Central memory CD8-positive, alpha-beta T cell (primary cell): ENCODE results near the gene GIGYF2.

Source experiments
- ATAC-seq: fragments of 150-1000 bp; cut with Tn5 transposase; replicated peaks from 2 replicates; pipeline ENCODE4 v1.10.0; 2022; ENCODE audit warnings: mild to moderate bottlenecking, moderate FRiP score, moderate number of reproducible peaks; ENCODE audit not compliant: poor library complexity, severe bottlenecking; ENCODE audit errors: extremely low read depth
- DNase-seq, 2 donors: peaks; one replicate each; pipeline ENCODE4 v3.0.0; 2021; ENCODE audit warnings: low spot score in 2 of 2
- H3K27ac Mint-ChIP-seq: one replicate; pipeline ENCODE4 v1.8.0; 2022; ENCODE audit warnings: low read depth, mild to moderate bottlenecking, moderate library complexity, mixed read lengths
- H3K27me3 Mint-ChIP-seq: one replicate; pipeline ENCODE4 v1.8.0; 2022; ENCODE audit warnings: mixed read lengths
- H3K36me3 Mint-ChIP-seq: one replicate; pipeline ENCODE4 v1.8.0; 2022; ENCODE audit warnings: mild to moderate bottlenecking, moderate library complexity, mixed read lengths; ENCODE audit not compliant: insufficient read depth
- H3K4me1 Mint-ChIP-seq: one replicate; pipeline ENCODE4 v1.8.0; 2022; ENCODE audit warnings: mixed read lengths
- H3K4me3 Mint-ChIP-seq: one replicate; pipeline ENCODE4 v1.8.0; 2022; ENCODE audit warnings: mild to moderate bottlenecking, moderate library complexity, mixed read lengths
- H3K9me3 Mint-ChIP-seq: one replicate; pipeline ENCODE4 v1.8.0; 2022; ENCODE audit warnings: mixed read lengths

GIGYF2 gene

DNA sequence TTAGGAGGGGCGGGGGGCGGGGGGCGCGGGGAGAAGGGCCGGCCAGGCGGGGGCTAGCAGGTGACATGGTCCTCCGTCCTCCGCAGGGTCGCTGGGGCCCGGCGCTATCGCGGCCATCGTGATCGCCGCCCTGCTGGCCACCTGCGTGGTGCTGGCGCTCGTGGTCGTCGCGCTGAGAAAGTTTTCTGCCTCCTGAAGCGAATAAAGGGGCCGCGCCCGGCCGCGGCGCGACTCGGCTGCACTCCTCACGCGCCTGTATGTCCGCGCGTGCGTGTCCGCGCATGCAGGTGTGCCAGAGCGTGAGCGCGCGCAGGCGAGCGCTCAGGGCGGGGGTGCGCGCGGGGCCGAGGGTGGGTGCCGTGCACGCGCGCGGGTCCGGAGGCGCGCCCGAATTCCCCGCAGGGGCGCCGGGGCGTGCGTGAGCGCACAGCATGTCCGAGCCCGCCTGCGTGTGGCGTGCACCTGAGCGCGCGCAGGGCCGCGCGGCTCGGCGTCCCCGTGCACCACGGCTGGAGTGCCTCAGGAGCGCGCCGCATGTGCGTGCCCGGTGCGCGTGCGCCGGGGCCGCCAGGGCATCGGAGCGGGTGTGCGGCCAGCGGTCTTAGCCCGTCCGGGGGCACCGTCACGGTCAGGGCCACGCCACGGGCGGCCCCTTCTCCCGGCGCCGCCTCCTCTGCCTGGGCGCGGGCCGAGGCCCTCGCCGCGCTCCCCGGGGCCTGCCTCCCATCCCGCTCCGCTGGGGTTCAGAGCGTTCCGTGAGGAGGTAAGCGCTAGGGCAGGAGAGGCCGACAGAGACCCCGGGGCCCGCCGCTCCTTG lies 179.2 kb downstream of the GIGYF2 start:
- H3K4me3 Mint-ChIP-seq = peak overlapping the region; percentile 67
- DNase-seq (no peak), ATAC-seq (peak; percentile 38)
- H3K4me1 Mint-ChIP-seq = peaks cover 9% of the 10 kb centered on the region
- H3K27ac Mint-ChIP-seq = no peak overlapping the region
- peaks cover 29% of the 10 kb centered on the region for H3K27me3 Mint-ChIP-seq
- no peaks in the 10 kb centered on the region for H3K9me3 Mint-ChIP-seq
- peaks cover 1% of the 10 kb centered on the region for H3K36me3 Mint-ChIP-seq

DNA sequence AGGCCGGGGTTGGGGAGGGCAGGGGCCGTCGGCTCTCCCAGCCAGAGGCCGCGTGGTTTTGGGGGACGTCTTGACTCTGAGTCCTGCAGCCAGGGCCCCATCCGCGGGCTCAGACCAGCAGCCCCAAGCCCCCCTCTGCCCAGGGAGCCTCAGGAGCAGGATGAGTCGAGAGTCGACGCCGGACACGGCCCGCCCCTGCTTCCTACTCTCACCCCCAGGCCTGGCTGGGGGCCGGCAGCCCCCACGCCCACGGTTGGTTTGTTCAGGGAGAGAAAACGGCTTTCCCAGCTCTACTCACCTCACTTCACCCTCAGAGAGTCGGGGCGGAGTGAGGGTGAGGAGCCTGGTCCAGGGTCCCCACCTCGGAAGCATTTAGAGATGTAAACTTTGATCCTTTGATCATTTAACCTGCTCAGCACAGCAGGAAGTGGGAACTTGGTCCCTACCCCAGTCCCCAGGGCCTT lies 179.9 kb downstream of the GIGYF2 start:
- DNase-seq = no peak
- Mint-ChIP-seq H3K4me1 (peaks cover 9% of the 10 kb centered on the region), H3K27ac (no peak overlapping the region)

DNA sequence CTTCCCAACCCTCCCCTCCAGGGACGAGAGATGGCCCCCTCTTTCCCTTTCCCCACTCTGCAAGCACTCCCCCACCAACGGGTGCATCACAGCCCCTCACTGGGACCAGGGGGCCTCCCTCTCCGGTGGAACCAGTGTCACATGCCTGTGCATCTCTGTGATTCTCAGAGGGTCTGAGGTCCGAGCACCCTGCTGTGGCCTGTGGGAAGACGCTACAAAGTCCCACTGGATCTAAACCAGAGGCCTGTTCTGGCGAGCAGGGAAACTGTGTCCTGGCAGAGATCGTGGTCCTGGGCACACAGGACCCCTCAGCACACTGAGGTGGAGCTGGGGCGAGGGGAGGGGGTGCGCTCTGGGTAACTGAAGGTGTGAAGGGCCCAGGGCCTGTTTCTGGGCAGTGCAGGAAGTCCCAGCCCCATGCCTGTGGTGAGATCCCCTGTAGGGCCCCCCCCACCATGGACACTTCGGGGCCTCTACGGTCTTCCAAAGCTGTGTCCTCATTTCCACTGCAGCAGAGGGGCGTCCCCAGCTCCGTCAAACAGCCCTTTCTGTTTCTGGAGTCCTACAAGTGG lies 180.9 kb downstream of the GIGYF2 start:
- DNase-seq (no peak), ATAC-seq (no peak)
- H3K4me1 Mint-ChIP-seq = peaks cover 9% of the 10 kb centered on the region
- H3K4me3 Mint-ChIP-seq = peak overlapping the region; percentile 54
- H3K27ac Mint-ChIP-seq = no peak overlapping the region
- no peaks in the 10 kb centered on the region for H3K9me3 Mint-ChIP-seq
- H3K27me3 Mint-ChIP-seq = peaks cover 29% of the 10 kb centered on the region
- peaks cover 1% of the 10 kb centered on the region for H3K36me3 Mint-ChIP-seq

More for the DNA sequence above, 179.9 kb downstream of the GIGYF2 start:
- H3K9me3 Mint-ChIP-seq = no peaks in the 10 kb centered on the region
- peak overlapping the region; percentile 54 for H3K4me3 Mint-ChIP-seq
- H3K27me3 Mint-ChIP-seq = peaks cover 29% of the 10 kb centered on the region
- no peak for ATAC-seq
- peaks cover 1% of the 10 kb centered on the region for H3K36me3 Mint-ChIP-seq

DNA sequence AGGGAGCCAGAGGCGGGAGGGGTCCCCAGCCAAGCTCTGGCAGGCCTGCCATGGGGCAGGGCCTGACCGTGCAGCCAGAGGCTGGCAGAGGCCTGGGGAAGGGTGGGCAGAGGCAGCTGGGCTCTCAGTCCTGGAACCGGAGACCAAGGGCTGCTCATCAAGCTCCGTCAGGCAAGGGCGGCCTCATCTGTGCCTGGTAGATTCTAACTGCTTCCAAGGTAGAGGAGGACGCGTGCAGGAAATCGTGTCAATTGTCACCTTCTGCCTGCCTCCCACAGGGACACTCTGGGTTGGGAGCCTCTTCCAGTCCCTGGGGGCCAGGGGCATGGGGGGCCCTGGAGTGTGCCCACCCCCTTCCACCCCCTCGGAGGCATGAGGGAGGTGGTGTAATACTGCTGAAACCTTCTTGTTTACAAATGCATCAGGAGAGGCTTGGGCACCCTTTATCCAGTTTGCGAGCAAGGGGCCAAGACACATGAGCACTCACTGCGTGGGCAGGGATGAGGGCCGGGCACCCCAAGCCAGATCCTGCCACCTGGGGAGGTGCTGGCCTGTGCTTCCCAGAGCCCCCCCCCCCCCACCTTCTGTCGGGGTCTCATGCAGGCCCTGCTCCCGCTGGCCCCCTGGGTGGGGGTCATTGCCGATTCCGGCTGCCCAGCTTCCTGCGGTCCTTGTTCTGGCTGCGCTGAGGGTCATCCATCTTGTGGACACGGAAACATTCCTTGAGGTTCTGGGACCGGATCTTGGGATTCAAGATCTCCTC lies 181.9 kb downstream of the GIGYF2 start:
- H3K4me1 Mint-ChIP-seq = peaks cover 9% of the 10 kb centered on the region
- H3K4me3 Mint-ChIP-seq = no peak overlapping the region
- DNase-seq = no peak
- H3K27me3 Mint-ChIP-seq = peaks cover 28% of the 10 kb centered on the region
- H3K36me3 Mint-ChIP-seq = peaks cover 1% of the 10 kb centered on the region
- no peaks in the 10 kb centered on the region for H3K9me3 Mint-ChIP-seq
- no peak for ATAC-seq
- no peak overlapping the region for H3K27ac Mint-ChIP-seq

DNA sequence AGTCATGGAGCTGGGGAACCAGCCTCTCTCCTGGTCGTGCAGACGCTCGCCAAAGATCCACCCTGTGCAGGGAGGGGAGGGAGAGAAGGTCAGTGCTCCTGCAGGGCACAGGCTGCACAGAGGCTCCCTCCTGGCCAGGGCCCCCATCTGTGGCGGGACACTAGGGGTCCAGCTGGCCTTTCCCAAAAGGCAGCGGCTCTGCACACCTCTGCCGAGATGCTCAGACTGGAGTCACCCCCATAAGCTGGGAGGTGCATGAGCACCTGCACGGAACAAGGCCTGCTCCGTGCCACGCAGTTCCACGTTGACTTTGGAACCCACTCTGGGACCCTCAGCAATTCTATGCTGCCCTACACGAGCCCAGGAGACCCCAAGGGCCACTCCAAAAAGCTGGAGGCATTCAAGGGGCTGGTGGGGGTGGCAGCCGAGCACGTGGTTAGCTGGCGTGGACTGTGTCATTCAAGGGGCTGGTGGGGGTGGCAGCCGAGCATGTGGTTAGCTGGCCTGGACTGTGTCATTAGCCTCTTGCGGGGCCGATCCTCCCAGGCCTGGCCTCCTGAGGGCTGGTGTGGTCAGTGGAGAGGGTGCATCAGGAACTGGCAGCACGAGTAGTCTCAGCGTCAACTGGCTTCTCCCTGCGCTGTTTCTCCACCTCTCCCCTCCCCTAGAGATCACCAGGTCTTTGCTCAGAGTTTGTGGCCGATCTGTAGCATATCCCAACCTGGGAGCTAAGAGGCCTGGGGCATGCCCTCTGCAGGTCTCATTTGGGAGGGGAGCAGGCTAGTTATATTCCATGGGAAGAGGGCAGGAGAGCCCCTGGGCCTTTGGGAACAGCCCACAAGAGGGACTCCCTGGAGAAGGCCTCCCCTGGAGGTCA lies 182.7 kb downstream of the GIGYF2 start:
- Mint-ChIP-seq H3K27ac (no peak overlapping the region), H3K9me3 (no peaks in the 10 kb centered on the region), H3K36me3 (peaks cover 1% of the 10 kb centered on the region), H3K27me3 (peaks cover 20% of the 10 kb centered on the region), H3K4me1 (peaks cover 9% of the 10 kb centered on the region), H3K4me3 (no peak overlapping the region)
- no peak for DNase-seq
- no peak for ATAC-seq

DNA sequence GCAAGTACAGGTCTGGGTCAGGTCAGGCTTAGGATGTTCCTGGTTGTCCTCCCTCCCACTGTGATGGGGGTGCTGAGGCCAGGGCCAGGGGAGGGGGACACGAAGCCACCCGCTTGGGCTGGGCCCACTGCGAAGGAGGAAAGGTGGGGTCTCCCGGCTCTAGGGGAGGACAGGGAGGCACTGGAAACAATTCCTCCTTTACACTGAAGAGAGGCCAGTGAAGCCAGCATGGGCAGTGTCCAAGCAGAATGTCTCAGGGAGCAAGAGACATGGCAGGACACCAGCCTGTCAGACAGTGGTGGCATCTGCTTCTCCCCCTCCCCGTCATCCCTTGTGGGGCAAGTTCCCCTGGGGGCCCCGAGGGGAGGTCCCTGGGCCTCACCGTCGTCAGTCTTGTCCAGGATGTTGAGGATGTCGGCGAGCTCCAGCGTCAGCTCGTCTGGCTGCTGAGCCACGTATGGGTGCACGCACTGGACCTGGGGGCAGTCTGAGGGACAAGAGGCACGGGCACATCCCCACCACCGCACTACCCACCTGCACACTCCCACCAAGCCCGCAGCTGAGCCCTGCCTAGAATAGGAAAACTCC lies 183.7 kb downstream of the GIGYF2 start:
- peaks cover 1% of the 10 kb centered on the region for H3K36me3 Mint-ChIP-seq
- ATAC-seq = no peak
- H3K4me3 Mint-ChIP-seq = no peak overlapping the region

DNA sequence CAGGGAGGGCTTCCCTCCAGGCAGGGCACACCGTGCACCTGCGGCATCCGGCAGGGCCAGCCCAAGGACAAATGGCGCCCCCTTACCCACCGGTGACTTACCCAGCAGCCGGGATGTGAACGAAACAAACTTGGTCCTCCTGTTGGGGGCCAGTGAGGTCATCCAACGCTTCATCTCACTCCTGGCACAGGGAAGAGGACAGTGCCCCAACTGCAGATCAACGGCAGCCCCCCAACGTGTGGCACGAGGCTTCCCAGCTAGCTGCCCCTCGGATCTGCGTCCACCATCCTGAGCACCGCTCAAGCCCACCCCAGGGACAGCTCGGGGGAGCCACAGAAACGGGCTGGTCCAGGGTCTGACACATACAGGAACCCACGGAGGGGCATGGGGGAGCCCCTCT lies 185.0 kb downstream of the GIGYF2 start:
- Mint-ChIP-seq H3K27ac (no peak overlapping the region), H3K9me3 (no peaks in the 10 kb centered on the region), H3K4me3 (no peak overlapping the region), H3K27me3 (peaks cover 11% of the 10 kb centered on the region), H3K36me3 (peaks cover 1% of the 10 kb centered on the region), H3K4me1 (no peaks in the 10 kb centered on the region)
- DNase-seq = no peak
- ATAC-seq = no peak

More for the DNA sequence above, 183.7 kb downstream of the GIGYF2 start:
- no peaks in the 10 kb centered on the region for H3K9me3 Mint-ChIP-seq
- DNase-seq = no peak
- no peak overlapping the region for H3K27ac Mint-ChIP-seq
- H3K4me1 Mint-ChIP-seq = no peaks in the 10 kb centered on the region
- H3K27me3 Mint-ChIP-seq = peaks cover 11% of the 10 kb centered on the region

DNA sequence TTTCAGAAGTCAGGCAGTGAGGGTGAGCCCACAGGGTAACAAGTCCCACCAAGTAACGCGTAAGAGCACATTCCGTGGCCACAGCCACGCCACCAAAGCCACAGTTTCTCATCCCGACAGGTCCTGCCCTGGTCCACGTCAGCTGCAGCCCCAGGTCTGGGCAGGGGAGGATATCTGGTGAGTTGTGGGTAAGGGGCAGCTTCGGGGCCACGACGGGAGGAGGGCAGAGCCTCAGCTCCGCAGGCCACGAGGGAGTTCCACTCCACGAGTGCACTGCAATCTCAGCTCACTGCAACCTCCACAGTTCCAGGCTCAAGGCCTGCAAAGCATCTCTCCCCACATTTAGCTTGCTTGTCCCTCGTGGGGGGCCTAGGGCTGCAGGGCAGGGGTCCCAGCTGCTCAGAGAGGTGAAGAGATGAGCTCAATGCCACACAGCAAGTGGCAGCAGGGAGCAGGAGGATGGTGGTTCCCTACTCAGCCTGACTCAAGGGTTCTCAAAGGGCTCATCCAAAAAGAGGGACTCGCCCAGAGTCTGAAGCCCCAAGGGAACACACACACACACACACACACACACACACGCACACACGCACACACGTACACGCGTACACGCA lies 185.5 kb downstream of the GIGYF2 start:
- DNase-seq (no peak), ATAC-seq (no peak)
- Mint-ChIP-seq H3K27me3 (peaks cover 7% of the 10 kb centered on the region), H3K9me3 (no peaks in the 10 kb centered on the region), H3K36me3 (peaks cover 1% of the 10 kb centered on the region), H3K4me1 (no peaks in the 10 kb centered on the region), H3K4me3 (no peak overlapping the region), H3K27ac (no peak overlapping the region)

DNA sequence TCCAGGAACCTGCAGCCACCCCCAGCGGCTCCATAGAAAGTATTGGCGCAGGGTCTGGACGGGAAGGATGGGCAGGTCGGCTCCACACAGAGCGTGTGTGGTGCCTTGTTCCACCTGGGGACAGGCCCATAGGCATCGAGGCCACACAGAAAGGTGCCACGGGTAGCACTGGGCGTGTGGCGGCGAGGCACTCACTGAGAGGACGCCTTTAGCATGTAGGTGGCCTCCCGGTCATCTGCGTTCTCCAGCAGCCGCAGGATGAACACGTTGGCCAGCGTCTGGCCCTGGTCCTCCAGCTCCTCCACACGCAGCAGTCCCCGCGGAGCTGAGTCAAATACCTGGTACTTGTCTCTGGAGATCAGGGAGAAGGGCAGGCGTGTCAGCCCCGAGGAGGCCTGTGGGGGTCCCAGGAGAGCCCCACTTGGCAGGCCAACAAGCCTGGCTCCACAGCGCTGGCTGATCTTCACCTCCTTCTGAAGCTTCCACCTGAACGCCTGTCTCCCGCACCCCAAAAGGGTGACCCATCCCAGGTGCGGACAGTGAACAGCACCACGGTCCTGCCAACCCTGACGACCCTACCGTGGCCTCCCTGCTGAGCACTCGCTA lies 186.1 kb downstream of the GIGYF2 start:
- no peaks in the 10 kb centered on the region for H3K9me3 Mint-ChIP-seq
- no peak for DNase-seq
- peaks cover 1% of the 10 kb centered on the region for H3K27me3 Mint-ChIP-seq
- no peak for ATAC-seq
- no peaks in the 10 kb centered on the region for H3K4me1 Mint-ChIP-seq
- no peak overlapping the region for H3K27ac Mint-ChIP-seq
- no peak overlapping the region for H3K4me3 Mint-ChIP-seq
- no peaks in the 10 kb centered on the region for H3K36me3 Mint-ChIP-seq

DNA sequence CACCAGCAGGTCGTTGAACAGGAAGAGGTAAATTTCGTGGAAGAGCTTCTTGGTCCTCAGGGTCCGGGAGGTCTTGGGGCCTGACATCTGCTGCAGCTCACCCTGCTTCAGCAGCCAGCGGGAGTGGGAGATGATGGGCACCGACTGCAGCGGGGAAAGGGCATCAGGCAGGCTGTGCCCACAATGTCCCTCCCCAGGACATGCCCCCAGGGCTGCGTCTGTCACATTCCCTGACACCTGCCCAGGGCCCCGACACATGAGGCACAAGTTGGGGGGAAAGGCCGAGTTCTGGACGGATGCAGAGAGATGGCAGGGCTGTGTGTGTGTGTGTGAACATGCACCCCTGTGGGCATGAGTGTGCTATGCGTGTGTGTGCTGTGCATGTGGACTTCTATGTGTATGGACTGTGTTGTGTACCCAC lies 186.9 kb downstream of the GIGYF2 start:
- Mint-ChIP-seq H3K36me3 (no peaks in the 10 kb centered on the region), H3K27ac (no peak overlapping the region), H3K4me1 (no peaks in the 10 kb centered on the region), H3K27me3 (no peaks in the 10 kb centered on the region), H3K4me3 (no peak overlapping the region), H3K9me3 (no peaks in the 10 kb centered on the region)
- DNase-seq (no peak), ATAC-seq (no peak)

DNA sequence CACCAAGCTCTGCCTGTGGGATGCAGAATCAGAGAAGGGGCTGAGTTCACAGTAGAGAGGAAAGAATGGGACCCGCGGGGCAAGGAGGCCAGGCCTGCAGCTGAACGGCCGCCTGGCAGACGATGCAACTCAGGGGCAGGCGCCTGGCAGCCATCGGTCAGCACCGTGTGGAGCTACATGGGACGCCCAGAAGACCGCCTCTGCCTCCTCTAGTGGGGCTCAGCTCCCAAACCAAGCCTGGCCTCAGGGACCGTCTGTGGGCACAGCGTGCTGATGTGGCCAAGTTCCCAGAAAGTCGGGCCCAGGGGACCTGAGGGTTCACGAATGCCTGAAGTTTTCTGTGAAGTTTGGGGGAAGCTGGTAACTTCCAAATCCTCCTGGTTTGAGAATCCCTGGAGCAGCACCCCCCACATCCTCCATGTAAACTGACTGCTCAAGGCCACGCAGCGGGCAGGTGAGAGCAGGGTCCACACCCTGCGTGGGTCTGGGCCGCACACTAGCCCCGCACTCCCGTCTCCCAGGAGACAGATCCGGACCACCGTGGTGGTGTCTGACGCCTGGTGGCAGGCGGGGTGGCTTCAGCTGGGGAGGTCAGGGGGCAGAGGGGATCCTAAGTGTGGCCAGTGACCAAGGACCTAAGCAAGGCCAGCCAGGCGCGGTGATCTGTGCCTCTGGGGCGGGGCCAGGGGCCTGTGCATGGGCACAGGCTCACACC lies 187.6 kb downstream of the GIGYF2 start:
- Mint-ChIP-seq H3K36me3 (no peaks in the 10 kb centered on the region), H3K4me3 (no peak overlapping the region), H3K27ac (no peak overlapping the region), H3K9me3 (no peaks in the 10 kb centered on the region), H3K4me1 (no peaks in the 10 kb centered on the region), H3K27me3 (no peaks in the 10 kb centered on the region)
- ATAC-seq = no peak
- DNase-seq = no peak
